ENCODE measurements around the gene LKAAEAR1.
A peak's percentile ranks its signal among the peaks of the same experiment; 100 is the strongest.
"Not testable (repeated sequence)": the region's sequence is repeated elsewhere in the genome, so short reads cannot be mapped to it uniquely, and the experiment has no call there.

The LKAAEAR1 gene

GRCh38 chr20:64083804-64084684 lies at the start of gene LKAAEAR1:
LKAAEAR1 (minus strand) TSS chr20:64084398; CDS start chr20:64084219, 179 bp downstream.
- DNase-seq (ENCODE audit: insufficient read length, low spot score) (no peak), FAIRE-seq (no peak)

- FAIRE-seq = peak; percentile 88
- DNase-seq (ENCODE audit: insufficient read length, low spot score) = peak; percentile 67
Measured at GRCh38 chr20:64131406-64131805, 47.2 kb upstream of the LKAAEAR1 start.

GRCh38 chr20:64130876-64131275 lies 46.7 kb upstream of the LKAAEAR1 start:
- no peak for DNase-seq (ENCODE audit: insufficient read length, low spot score)
- no peak for FAIRE-seq

GRCh38 chr20:64130271-64130670 lies 46.1 kb upstream of the LKAAEAR1 start:
- no peak for DNase-seq (ENCODE audit: insufficient read length, low spot score)
- no peak for FAIRE-seq

- no peak for DNase-seq (ENCODE audit: insufficient read length, low spot score)
- FAIRE-seq = no peak
Measured at GRCh38 chr20:64129146-64129782, 45.1 kb upstream of the LKAAEAR1 start.

- DNase-seq (ENCODE audit: insufficient read length, low spot score); FAIRE-seq: not testable (repeated sequence)
Measured at GRCh38 chr20:64123517-64123916, 39.3 kb upstream of the LKAAEAR1 start.

- not testable (repeated sequence) for FAIRE-seq
Measured at GRCh38 chr20:64122927-64123326, 38.7 kb upstream of the LKAAEAR1 start.

GRCh38 chr20:64121586-64121985 lies 37.4 kb upstream of the LKAAEAR1 start:
- FAIRE-seq (peak; percentile 26), DNase-seq (ENCODE audit: insufficient read length, low spot score) (no peak)

More at GRCh38 chr20:64122927-64123326, 38.7 kb upstream of the LKAAEAR1 start:
- not testable (repeated sequence) for DNase-seq (ENCODE audit: insufficient read length, low spot score)

- FAIRE-seq = peak; percentile 38
- DNase-seq (ENCODE audit: insufficient read length, low spot score) = no peak
Measured at GRCh38 chr20:64119681-64120341, 35.6 kb upstream of the LKAAEAR1 start.

GRCh38 chr20:64119301-64119680 lies 35.1 kb upstream of the LKAAEAR1 start:
- no peak for DNase-seq (ENCODE audit: insufficient read length, low spot score)
- FAIRE-seq = no peak

- not testable (repeated sequence) for DNase-seq (ENCODE audit: insufficient read length, low spot score); FAIRE-seq
Measured at GRCh38 chr20:64117432-64117777, 33.2 kb upstream of the LKAAEAR1 start.

- FAIRE-seq = no peak
- DNase-seq (ENCODE audit: insufficient read length, low spot score) = no peak
Measured at GRCh38 chr20:64116541-64117431, 32.6 kb upstream of the LKAAEAR1 start.

GRCh38 chr20:64116016-64116415 lies 31.8 kb upstream of the LKAAEAR1 start:
- DNase-seq (ENCODE audit: insufficient read length, low spot score) (no peak), FAIRE-seq (no peak)

GRCh38 chr20:64115171-64115911 lies 31.1 kb upstream of the LKAAEAR1 start:
- FAIRE-seq (peak; percentile 83), DNase-seq (ENCODE audit: insufficient read length, low spot score) (no peak)

- FAIRE-seq = no peak
- no peak for DNase-seq (ENCODE audit: insufficient read length, low spot score)
Measured at GRCh38 chr20:64114356-64114971, 30.3 kb upstream of the LKAAEAR1 start.

GRCh38 chr20:64113796-64114355 lies 29.7 kb upstream of the LKAAEAR1 start:
- no peak for DNase-seq (ENCODE audit: insufficient read length, low spot score)
- no peak for FAIRE-seq

- FAIRE-seq (no peak), DNase-seq (ENCODE audit: insufficient read length, low spot score) (no peak)
Measured at GRCh38 chr20:64113444-64113775, 29.2 kb upstream of the LKAAEAR1 start.

GRCh38 chr20:64112691-64113443 lies 28.7 kb upstream of the LKAAEAR1 start:
- FAIRE-seq (peak; percentile 73), DNase-seq (ENCODE audit: insufficient read length, low spot score) (no peak)
